ENCODE measurements around the gene TMEM14B. TPM values are rescaled to one million over a fixed set of nuclear protein-coding genes. Genes with fewer than 3 reads are reported as not detected.
"Not testable (repeated sequence)": the region's sequence is repeated elsewhere in the genome, so short reads cannot be mapped to it uniquely, and the experiment has no call there.

TMEM14B gene
- polyA plus RNA-seq, 1 experiment: 148 TPM

DNA sequence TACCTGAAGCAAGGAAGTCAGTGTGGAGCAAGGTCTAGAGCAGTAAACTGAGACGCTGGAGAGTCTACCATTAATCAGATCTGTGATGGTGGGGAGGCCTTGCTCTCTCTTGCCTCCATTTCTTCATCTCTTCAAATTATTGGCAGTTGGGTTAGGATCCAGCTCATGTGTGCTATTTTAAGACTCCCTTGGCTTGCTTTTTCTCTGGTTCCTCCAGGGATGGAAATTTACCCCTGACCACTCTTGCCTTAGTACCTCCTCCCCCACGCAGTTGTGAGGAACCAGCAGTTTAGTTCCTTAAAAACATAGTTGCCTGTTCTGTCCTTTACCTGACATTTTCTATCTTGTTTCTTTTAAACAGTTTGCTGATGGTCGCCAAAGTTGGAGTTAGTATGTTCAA is 17.4 kb upstream of the TMEM14B start:
- CTCF ChIA-PET: interaction anchor here (1.1 kb wide), 1 partner anchor 251 kb away, joined by 3 read pairs; no protein-coding TSS in a partner anchor
- no peak for DNase-seq (ENCODE audit: low read depth, low spot score)
- no peak overlapping the region for H3K27ac ChIP-seq (ENCODE audit: low read depth, low read length)
- POLR2A ChIA-PET: interaction anchor here (0.7 kb wide), 1 partner anchor 10 kb away, joined by 3 read pairs; no protein-coding TSS in a partner anchor
- no peaks in the 10 kb centered on the region for H3K27me3 ChIP-seq (ENCODE audit: control insufficient read depth, insufficient read depth, low read length)
- no peaks in the 10 kb centered on the region for H3K9me3 ChIP-seq (ENCODE audit: control insufficient read depth, insufficient read depth, low read length)
- TF ChIP-seq, protein P1, sequence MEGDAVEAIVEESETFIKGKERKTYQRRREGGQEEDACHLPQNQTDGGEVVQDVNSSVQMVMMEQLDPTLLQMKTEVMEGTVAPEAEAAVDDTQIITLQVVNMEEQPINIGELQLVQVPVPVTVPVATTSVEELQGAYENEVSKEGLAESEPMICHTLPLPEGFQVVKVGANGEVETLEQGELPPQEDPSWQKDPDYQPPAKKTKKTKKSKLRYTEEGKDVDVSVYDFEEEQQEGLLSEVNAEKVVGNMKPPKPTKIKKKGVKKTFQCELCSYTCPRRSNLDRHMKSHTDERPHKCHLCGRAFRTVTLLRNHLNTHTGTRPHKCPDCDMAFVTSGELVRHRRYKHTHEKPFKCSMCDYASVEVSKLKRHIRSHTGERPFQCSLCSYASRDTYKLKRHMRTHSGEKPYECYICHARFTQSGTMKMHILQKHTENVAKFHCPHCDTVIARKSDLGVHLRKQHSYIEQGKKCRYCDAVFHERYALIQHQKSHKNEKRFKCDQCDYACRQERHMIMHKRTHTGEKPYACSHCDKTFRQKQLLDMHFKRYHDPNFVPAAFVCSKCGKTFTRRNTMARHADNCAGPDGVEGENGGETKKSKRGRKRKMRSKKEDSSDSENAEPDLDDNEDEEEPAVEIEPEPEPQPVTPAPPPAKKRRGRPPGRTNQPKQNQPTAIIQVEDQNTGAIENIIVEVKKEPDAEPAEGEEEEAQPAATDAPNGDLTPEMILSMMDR (IDR thresholded peaks at IDR 0.05; ENCODE audit: low read depth, low read length): no peak
- H3K4me3 ChIP-seq (ENCODE audit: low read depth, low read length): no peak overlapping the region

GRCh38 chr6:10733151-10733715 is 14.4 kb upstream of the TMEM14B start:
- H3K4me3 ChIP-seq (ENCODE audit: low read depth, low read length): no peak overlapping the region
- H3K9me3 ChIP-seq (ENCODE audit: control insufficient read depth, insufficient read depth, low read length): no peaks in the 10 kb centered on the region
- no peaks in the 10 kb centered on the region for H3K27me3 ChIP-seq (ENCODE audit: control insufficient read depth, insufficient read depth, low read length)
- TF ChIP-seq, protein P1 (IDR thresholded peaks at IDR 0.05; ENCODE audit: low read depth, low read length): no peak
- no peak overlapping the region for H3K27ac ChIP-seq (ENCODE audit: low read depth, low read length)
- ChIA-PET POLR2A (interaction anchor here (1.3 kb wide), 1 partner anchor 9 kb away, joined by 4 read pairs; no protein-coding TSS in a partner anchor), CTCF (no interaction called here)
- DNase-seq (ENCODE audit: low read depth, low spot score): no peak

DNA sequence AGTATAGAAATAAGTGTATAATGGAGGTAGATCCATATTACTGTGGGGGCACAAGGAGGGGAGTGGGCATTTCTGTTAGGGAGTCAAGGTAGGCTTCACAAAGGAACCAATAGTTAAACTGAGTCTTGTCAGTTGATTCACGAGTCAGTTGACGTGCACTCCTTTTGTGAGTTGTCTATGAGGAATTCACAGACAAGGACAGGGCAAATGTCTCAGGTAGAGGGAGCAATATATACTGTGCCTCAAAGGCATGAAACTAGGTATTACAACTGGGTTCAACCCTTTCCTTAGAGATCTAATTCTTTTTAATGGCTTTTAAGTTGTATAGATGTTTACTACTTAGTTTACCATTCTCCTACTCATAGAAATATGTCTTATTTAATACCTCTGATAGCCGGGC is 13.7 kb upstream of the TMEM14B start:
- TF ChIP-seq, protein P1 (IDR thresholded peaks at IDR 0.05; ENCODE audit: low read depth, low read length): no peak
- no peak overlapping the region for H3K4me3 ChIP-seq (ENCODE audit: low read depth, low read length)
- CTCF ChIA-PET: no interaction called here
- no peaks in the 10 kb centered on the region for H3K27me3 ChIP-seq (ENCODE audit: control insufficient read depth, insufficient read depth, low read length)
- no peak for DNase-seq (ENCODE audit: low read depth, low spot score)
- H3K27ac ChIP-seq (ENCODE audit: low read depth, low read length): peak overlapping the region; percentile 87
- H3K9me3 ChIP-seq (ENCODE audit: control insufficient read depth, insufficient read depth, low read length): no peaks in the 10 kb centered on the region
- POLR2A ChIA-PET: interaction anchor here (1.3 kb wide), 1 partner anchor 10 kb away, joined by 4 read pairs; no protein-coding TSS in a partner anchor

DNA sequence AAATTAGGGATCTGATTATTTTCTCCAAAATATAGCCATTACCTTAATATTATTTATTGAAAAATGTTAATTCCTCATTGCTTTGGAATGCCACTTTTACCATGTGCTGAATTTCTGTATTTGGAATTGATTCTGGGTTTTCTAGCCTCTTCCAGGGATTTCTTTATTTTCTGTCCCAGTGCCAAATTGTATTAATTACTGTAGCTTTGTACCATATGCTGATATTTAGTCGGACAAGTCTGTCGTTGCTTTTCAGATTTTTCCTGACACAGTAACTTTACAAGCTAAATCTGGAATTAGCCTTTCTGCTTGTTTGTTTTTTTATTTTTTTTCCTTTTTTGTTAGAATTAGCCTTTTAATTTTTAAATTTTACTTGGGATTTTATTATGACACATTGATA is 10.9 kb upstream of the TMEM14B start:
- H3K9me3 ChIP-seq (ENCODE audit: control insufficient read depth, insufficient read depth, low read length): 0 out of 2 replicates have a peak, but pooled peaks cover 4% of the 10 kb centered on the region
- POLR2A ChIA-PET: no interaction called here
- no peak overlapping the region for H3K4me3 ChIP-seq (ENCODE audit: low read depth, low read length)
- no peak overlapping the region for H3K27ac ChIP-seq (ENCODE audit: low read depth, low read length)
- H3K27me3 ChIP-seq (ENCODE audit: control insufficient read depth, insufficient read depth, low read length): no peaks in the 10 kb centered on the region
- no peak for DNase-seq (ENCODE audit: low read depth, low spot score)
- TF ChIP-seq, protein P1 (IDR thresholded peaks at IDR 0.05; ENCODE audit: low read depth, low read length): no peak
- CTCF ChIA-PET: interaction anchor here (0.7 kb wide), 1 partner anchor 258 kb away, joined by 3 read pairs; no protein-coding TSS in a partner anchor

DNA sequence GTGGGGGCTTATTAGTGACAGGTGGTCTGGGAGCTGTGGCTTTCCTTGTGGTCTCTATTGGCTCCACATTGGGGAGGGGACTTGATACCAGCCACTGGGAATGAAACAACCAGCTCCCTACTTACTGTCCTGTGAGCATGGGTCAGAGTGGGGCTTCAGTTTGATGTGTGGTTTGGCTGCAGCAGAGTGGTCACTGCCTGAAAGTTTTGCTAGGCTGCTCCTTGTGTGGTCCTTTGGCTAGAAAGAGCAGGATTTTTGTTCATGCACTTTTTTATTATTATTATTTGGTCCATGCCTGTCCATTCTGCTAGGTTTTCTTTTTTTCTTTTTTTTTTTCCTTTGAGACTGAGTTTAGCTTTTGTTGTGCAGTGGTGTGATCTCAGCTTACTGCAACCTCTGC is 7.5 kb upstream of the TMEM14B start:
- ChIA-PET CTCF (no interaction called here), POLR2A (no interaction called here)
- TF ChIP-seq, protein P1 (IDR thresholded peaks at IDR 0.05; ENCODE audit: low read depth, low read length): no peak
- Histone ChIP-seq H3K4me3 (ENCODE audit: low read depth, low read length) (no peak overlapping the region), H3K27me3 (ENCODE audit: control insufficient read depth, insufficient read depth, low read length) (no peaks in the 10 kb centered on the region), H3K27ac (ENCODE audit: low read depth, low read length) (no peak overlapping the region), H3K9me3 (ENCODE audit: control insufficient read depth, insufficient read depth, low read length) (0 out of 2 replicates have a peak, but pooled peaks cover 4% of the 10 kb centered on the region)
- DNase-seq (ENCODE audit: low read depth, low spot score): no peak

DNA sequence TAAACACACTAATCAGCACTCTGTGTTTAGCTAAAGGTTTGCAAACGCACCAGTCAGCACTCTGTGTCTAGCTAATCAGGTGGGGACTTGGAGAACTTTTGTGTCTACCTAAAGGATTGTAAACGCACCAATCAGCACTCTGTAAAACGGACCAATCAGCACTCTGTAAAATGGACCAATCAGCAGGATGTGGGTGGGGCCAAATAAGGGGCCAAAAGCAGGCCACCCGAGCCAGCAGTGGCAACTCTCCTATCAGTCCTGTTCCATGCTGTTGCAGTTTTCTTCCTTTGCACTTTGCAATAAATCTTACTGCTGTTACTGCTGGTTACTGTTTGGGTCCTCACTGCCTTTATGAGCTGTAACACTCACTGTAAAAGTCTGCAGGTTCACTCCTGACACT is 6.0 kb upstream of the TMEM14B start:
- H3K9me3 ChIP-seq (ENCODE audit: control insufficient read depth, insufficient read depth, low read length); H3K27me3 ChIP-seq (ENCODE audit: control insufficient read depth, insufficient read depth, low read length); CTCF ChIA-PET; H3K27ac ChIP-seq (ENCODE audit: low read depth, low read length); H3K4me3 ChIP-seq (ENCODE audit: low read depth, low read length); POLR2A ChIA-PET; DNase-seq (ENCODE audit: low read depth, low spot score): not testable (repeated sequence)

Data from AG04450 (cell line).